ENCODE measurements around the gene CTNNA2.

Gene CTNNA2

GRCh38 chr2:79887747-79888374, 375.0 kb downstream of the CTNNA2 start:
- Histone ChIP-seq H3K27ac (ENCODE audit: low read length) (no peak overlapping the region), H3K9me3 (ENCODE audit: insufficient read depth, low read length, severe bottlenecking) (no peaks in the 10 kb centered on the region), H2AFZ (ENCODE audit: low read depth, low read length) (no peak overlapping the region), H3K9ac (ENCODE audit: low read depth, low read length) (no peak overlapping the region), H3K27me3 (ENCODE audit: insufficient read depth, low read length, poor library complexity) (no peaks in the 10 kb centered on the region), H3K4me1 (ENCODE audit: insufficient read depth, low read length) (no peaks in the 10 kb centered on the region), H3K79me2 (ENCODE audit: insufficient read depth, low read length) (no peaks in the 10 kb centered on the region), H3K36me3 (ENCODE audit: insufficient read depth, low read length) (no peaks in the 10 kb centered on the region), H4K20me1 (ENCODE audit: insufficient read depth, low read length) (no peaks in the 10 kb centered on the region), H3K4me2 (ENCODE audit: insufficient read depth, low read length) (no peak overlapping the region), H3K4me3 (ENCODE audit: low read depth in 1 of 2, low read length in 2 of 2) (no peak overlapping the region)
- TF ChIP-seq, protein P1, sequence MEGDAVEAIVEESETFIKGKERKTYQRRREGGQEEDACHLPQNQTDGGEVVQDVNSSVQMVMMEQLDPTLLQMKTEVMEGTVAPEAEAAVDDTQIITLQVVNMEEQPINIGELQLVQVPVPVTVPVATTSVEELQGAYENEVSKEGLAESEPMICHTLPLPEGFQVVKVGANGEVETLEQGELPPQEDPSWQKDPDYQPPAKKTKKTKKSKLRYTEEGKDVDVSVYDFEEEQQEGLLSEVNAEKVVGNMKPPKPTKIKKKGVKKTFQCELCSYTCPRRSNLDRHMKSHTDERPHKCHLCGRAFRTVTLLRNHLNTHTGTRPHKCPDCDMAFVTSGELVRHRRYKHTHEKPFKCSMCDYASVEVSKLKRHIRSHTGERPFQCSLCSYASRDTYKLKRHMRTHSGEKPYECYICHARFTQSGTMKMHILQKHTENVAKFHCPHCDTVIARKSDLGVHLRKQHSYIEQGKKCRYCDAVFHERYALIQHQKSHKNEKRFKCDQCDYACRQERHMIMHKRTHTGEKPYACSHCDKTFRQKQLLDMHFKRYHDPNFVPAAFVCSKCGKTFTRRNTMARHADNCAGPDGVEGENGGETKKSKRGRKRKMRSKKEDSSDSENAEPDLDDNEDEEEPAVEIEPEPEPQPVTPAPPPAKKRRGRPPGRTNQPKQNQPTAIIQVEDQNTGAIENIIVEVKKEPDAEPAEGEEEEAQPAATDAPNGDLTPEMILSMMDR (IDR thresholded peaks at IDR 0.05; ENCODE audit: borderline replicate concordance, extremely low read depth, low read length, poor library complexity, severe bottlenecking): peak; percentile 80
- no peak for TF ChIP-seq EZH2 (IDR thresholded peaks at IDR 0.05; ENCODE audit: borderline replicate concordance, low read depth, low read length, severe bottlenecking)
- peak; percentile 60; the same call in 2 of the 3 replicates for ATAC-seq (ENCODE audit: insufficient read depth, low read depth)
- DNase-seq: peak; percentile 32

DNA sequence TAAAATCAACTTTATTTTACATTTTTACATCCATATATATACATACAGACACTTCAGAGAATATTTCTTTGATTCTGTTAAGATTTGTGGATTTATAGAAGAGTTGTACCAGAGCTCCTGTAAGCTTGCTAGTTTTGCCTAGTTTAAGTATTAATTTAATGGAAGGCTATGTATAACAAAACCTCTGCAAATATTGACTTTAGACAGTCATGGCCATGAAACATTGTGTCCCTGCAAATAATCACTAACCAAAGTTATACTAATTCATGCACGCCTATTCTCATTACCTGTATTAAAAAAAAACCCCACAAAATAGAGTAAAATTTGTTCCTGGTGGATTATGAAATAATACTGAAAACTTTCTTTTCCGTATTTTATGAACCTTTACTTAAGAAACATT, 379.3 kb downstream of the CTNNA2 start:
- Histone ChIP-seq H3K36me3 (ENCODE audit: insufficient read depth, low read length) (no peaks in the 10 kb centered on the region), H3K4me2 (ENCODE audit: insufficient read depth, low read length) (no peak overlapping the region), H3K4me1 (ENCODE audit: insufficient read depth, low read length) (no peaks in the 10 kb centered on the region), H4K20me1 (ENCODE audit: insufficient read depth, low read length) (no peaks in the 10 kb centered on the region), H3K27ac (ENCODE audit: low read length) (no peak overlapping the region), H2AFZ (ENCODE audit: low read depth, low read length) (no peak overlapping the region), H3K9me3 (ENCODE audit: insufficient read depth, low read length, severe bottlenecking) (no peaks in the 10 kb centered on the region), H3K27me3 (ENCODE audit: insufficient read depth, low read length, poor library complexity) (no peaks in the 10 kb centered on the region), H3K4me3 (ENCODE audit: low read depth in 1 of 2, low read length in 2 of 2) (no peak overlapping the region), H3K79me2 (ENCODE audit: insufficient read depth, low read length) (no peaks in the 10 kb centered on the region), H3K9ac (ENCODE audit: low read depth, low read length) (no peak overlapping the region)
- TF ChIP-seq, protein P1 (IDR thresholded peaks at IDR 0.05; ENCODE audit: borderline replicate concordance, extremely low read depth, low read length, poor library complexity, severe bottlenecking): no peak
- TF ChIP-seq EZH2 (IDR thresholded peaks at IDR 0.05; ENCODE audit: borderline replicate concordance, low read depth, low read length, severe bottlenecking): no peak
- ATAC-seq (ENCODE audit: insufficient read depth, low read depth) (no peak), DNase-seq (no peak)

- no peaks in the 10 kb centered on the region for H3K9me3 ChIP-seq (ENCODE audit: insufficient read depth, low read length, severe bottlenecking)
- ATAC-seq (ENCODE audit: insufficient read depth, low read depth) (no peak), DNase-seq (no peak)
- H3K27me3 ChIP-seq (ENCODE audit: insufficient read depth, low read length, poor library complexity): no peaks in the 10 kb centered on the region
- H3K36me3 ChIP-seq (ENCODE audit: insufficient read depth, low read length): no peaks in the 10 kb centered on the region
- H3K9ac ChIP-seq (ENCODE audit: low read depth, low read length): no peak overlapping the region
- no peak overlapping the region for H3K4me3 ChIP-seq (ENCODE audit: low read depth in 1 of 2, low read length in 2 of 2)
- no peak overlapping the region for H2AFZ ChIP-seq (ENCODE audit: low read depth, low read length)
- TF ChIP-seq EZH2 (IDR thresholded peaks at IDR 0.05; ENCODE audit: borderline replicate concordance, low read depth, low read length, severe bottlenecking): no peak
- TF ChIP-seq, protein P1 (IDR thresholded peaks at IDR 0.05; ENCODE audit: borderline replicate concordance, extremely low read depth, low read length, poor library complexity, severe bottlenecking): no peak
- no peak overlapping the region for H3K4me2 ChIP-seq (ENCODE audit: insufficient read depth, low read length)
- H3K27ac ChIP-seq (ENCODE audit: low read length): no peak overlapping the region
- no peaks in the 10 kb centered on the region for H4K20me1 ChIP-seq (ENCODE audit: insufficient read depth, low read length)
- no peaks in the 10 kb centered on the region for H3K4me1 ChIP-seq (ENCODE audit: insufficient read depth, low read length)
- H3K79me2 ChIP-seq (ENCODE audit: insufficient read depth, low read length): no peaks in the 10 kb centered on the region
These were observed 386.3 kb downstream of the CTNNA2 start for GRCh38 chr2:79899196-79899595.
